Gastrocnemius medialis (tissue), 4 donors: ENCODE data around the gene RARA.

Experiments
- CTCF ChIP-seq, 5 experiments: fragments of 450-650 bp in 3 of 5; fragments of 200-600 bp in 2 of 5; sonication (generic) in 2 of 5; IDR thresholded peaks in 4 of 5; conservative IDR thresholded peaks in 1 of 5; 1 replicate in 4 of 5; 2 replicates in 1 of 5; pipeline ENCODE4 v1.5.1; 2016 to 2019; ENCODE audit warnings: antibody characterized with exemption in 5 of 5, mild to moderate bottlenecking in 3 of 5, moderate library complexity in 3 of 5
- POLR2A ChIP-seq, 2 donors: fragments of 450-650 bp; IDR thresholded peaks; one replicate each; pipeline ENCODE4 v1.6.1; 2017; ENCODE audit warnings: antibody characterized with exemption in 2 of 2, mild to moderate bottlenecking in 2 of 2, moderate library complexity in 2 of 2

GRCh38 chr17:40310882-40311391 is 2.0 kb downstream of the RARA start:
- TF ChIP-seq CTCF (IDR thresholded peaks at IDR 0.05 in 4 of 5, conservative IDR thresholded peaks at IDR 0.05 in 1 of 5) (no peak), POLR2A (IDR thresholded peaks at IDR 0.05) (no peak)
